Neutrophil (primary cell): ENCODE measurements around the gene TBC1D8.

ENCODE experiments used
- H3K27ac ChIP-seq: fragments of 200-600 bp; sonication (generic); 2 replicates; pipeline ENCODE4 v1.5.1; 2016; ENCODE audit warnings: mild to moderate bottlenecking, moderate library complexity
- H3K27me3 ChIP-seq: fragments of 200-600 bp; sonication (generic); 2 replicates; pipeline ENCODE4 v1.6.0; 2016; ENCODE audit warnings: mild to moderate bottlenecking
- H3K36me3 ChIP-seq: fragments of 200-600 bp; sonication (generic); 2 replicates; pipeline ENCODE4 v1.5.1; 2017
- H3K4me1 ChIP-seq, 2 experiments: fragments of 200-600 bp in 1 of 2; sonication (generic) in 1 of 2; 1 replicate in 1 of 2; 2 replicates in 1 of 2; pipeline versions ENCODE4 v1.5.1 to v1.6.1; 2013 to 2016; ENCODE audit warnings: low read depth in 1 of 2, low read length in 1 of 2, mild to moderate bottlenecking in 1 of 2, moderate library complexity in 1 of 2; ENCODE audit not compliant: control insufficient read depth in 1 of 2, insufficient read depth in 1 of 2
- H3K4me3 ChIP-seq, 2 experiments: fragments of 200-600 bp in 1 of 2; sonication (generic) in 1 of 2; 1 replicate in 1 of 2; 2 replicates in 1 of 2; pipeline ENCODE4 v1.5.1; 2013 to 2016; ENCODE audit warnings: low read depth in 1 of 2, low read length in 1 of 2, mild to moderate bottlenecking in 1 of 2, moderate library complexity in 1 of 2
- H3K9me3 ChIP-seq: fragments of 200-600 bp; sonication (generic); 2 replicates; pipeline ENCODE4 v1.5.1; 2016
- CTCF ChIP-seq: fragments of 200-600 bp; sonication (generic); IDR thresholded peaks from 2 replicates; pipeline ENCODE4 v1.5.1; 2016; ENCODE audit warnings: antibody characterized with exemption

Gene TBC1D8

GRCh38 chr2:101159526-101159925, 8.3 kb upstream of the TBC1D8 start:
- TF ChIP-seq CTCF = no peak
- H3K9me3 ChIP-seq = no peaks in the 10 kb centered on the region
- no peaks in the 10 kb centered on the region for H3K27me3 ChIP-seq
- no peak overlapping the region for H3K27ac ChIP-seq
- no peaks in the 10 kb centered on the region for H3K4me1 ChIP-seq
- no peak overlapping the region for H3K4me3 ChIP-seq
- no peaks in the 10 kb centered on the region for H3K36me3 ChIP-seq

- Histone ChIP-seq H3K27me3 (peaks cover 14% of the 10 kb centered on the region), H3K4me1 (peaks cover 4 to 6% of the 10 kb centered on the region in 2 experiments), H3K27ac (no peak overlapping the region), H3K9me3 (no peaks in the 10 kb centered on the region), H3K4me3 (no peak overlapping the region), H3K36me3 (no peaks in the 10 kb centered on the region)
- no peak for TF ChIP-seq CTCF
These were observed 6.1 kb upstream of the TBC1D8 start for GRCh38 chr2:101157272-101157671.

GRCh38 chr2:101153787-101154186, 2.6 kb upstream of the TBC1D8 start:
- Histone ChIP-seq H3K4me3 (no peak overlapping the region), H3K27ac (no peak overlapping the region), H3K9me3 (no peaks in the 10 kb centered on the region), H3K36me3 (no peaks in the 10 kb centered on the region), H3K27me3 (peaks cover 26% of the 10 kb centered on the region), H3K4me1 (peaks cover 32 to 33% of the 10 kb centered on the region in 2 experiments)
- no peak for TF ChIP-seq CTCF

GRCh38 chr2:101153077-101153707, 2.0 kb upstream of the TBC1D8 start:
- Histone ChIP-seq H3K36me3 (no peaks in the 10 kb centered on the region), H3K27me3 (peaks cover 30% of the 10 kb centered on the region), H3K27ac (no peak overlapping the region), H3K9me3 (no peaks in the 10 kb centered on the region), H3K4me3 (no peak overlapping the region), H3K4me1 (peaks cover 34 to 38% of the 10 kb centered on the region in 2 experiments)
- no peak for TF ChIP-seq CTCF

- peak overlapping the region; percentile 50 to 53 for H3K4me3 ChIP-seq
- peaks cover 34% of the 10 kb centered on the region for H3K27me3 ChIP-seq
- H3K27ac ChIP-seq = peak overlapping the region; percentile 59
- H3K4me1 ChIP-seq = peaks cover 34 to 45% of the 10 kb centered on the region in 2 experiments
- TF ChIP-seq CTCF = no peak
- H3K9me3 ChIP-seq = no peaks in the 10 kb centered on the region
- H3K36me3 ChIP-seq = no peaks in the 10 kb centered on the region
These were observed 1.3 kb upstream of the TBC1D8 start for GRCh38 chr2:101152272-101153076.
